ENCODE data around the gene EXT2. TPM values are rescaled to one million over a fixed set of nuclear protein-coding genes. Genes with fewer than 3 reads are reported as not detected.

Gene EXT2
- total RNA-seq, 2 donors from 2014 or later, result 76.5 to 96.7 TPM

DNA sequence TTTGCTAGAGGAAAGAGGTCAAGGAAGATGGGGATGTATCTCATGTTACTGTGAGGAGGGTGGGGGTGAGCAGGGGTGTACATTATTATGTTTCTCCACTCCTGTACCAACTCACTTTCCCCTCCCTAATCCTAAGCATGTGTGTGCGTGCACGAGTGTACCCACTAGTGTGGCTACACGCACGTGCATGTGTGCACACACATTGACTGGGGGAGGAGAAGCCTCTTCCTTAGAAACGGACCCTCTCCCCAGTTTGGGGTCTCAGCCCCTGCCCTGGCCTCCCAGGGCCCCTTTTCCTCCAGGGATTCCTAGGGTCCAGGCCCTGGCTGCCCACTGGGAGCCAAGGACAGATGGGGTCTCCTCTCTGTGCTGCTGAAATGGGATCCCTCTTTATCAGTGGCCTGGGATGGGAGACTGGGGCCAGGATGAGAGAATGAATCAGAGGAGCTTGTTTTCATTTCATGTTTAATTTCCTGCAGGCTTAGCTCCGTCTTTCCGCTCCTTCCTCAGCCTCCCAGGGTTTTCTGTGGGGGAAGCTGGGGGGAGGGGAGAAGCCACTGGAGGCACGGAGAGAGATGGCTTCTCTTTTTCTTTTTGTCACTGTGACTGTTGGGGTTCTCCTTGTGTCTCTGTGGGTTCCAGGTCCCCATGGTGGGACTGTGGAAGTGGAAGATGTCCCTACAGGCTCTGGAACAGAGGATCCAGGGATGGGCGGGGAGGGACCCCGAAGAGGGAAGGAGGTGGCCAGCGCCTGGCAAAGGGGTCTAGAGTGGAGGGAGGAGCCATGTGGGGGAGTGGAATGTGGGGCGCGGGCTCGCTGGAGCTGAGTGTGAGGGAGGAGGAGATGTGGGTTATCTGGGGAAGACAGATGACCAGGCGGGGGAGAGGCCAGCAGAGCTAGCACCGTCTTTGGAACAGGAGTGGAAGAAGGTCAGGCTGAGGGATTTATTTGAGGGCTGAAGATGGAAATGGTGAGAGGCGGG is 174.2 kb downstream of the EXT2 start:
- TF ChIP-seq POLR2A (IDR thresholded peaks at IDR 0.05), result no peak
- TF ChIP-seq POLR2AphosphoS5 (IDR thresholded peaks at IDR 0.05), result no peak
- no peak for TF ChIP-seq CTCF (IDR thresholded peaks at IDR 0.05)
- no peaks in the 10 kb centered on the region for H3K27me3 ChIP-seq (replicated peaks; ENCODE audit: insufficient read depth)
- 75% methylated on average over 17 of the region's 17 CpGs for WGBS
- H3K36me3 ChIP-seq, result no peaks in the 10 kb centered on the region
- H3K9me3 ChIP-seq, result no peaks in the 10 kb centered on the region
- H3K4me1 ChIP-seq (replicated peaks), result no peaks in the 10 kb centered on the region
- intact Hi-C loops (cut with DNase I), result no loop called here
- H3K4me3 ChIP-seq, result no peak overlapping the region
- no peak overlapping the region for H3K27ac ChIP-seq
- DNase-seq (ENCODE audit: low spot score), result no peak

DNA sequence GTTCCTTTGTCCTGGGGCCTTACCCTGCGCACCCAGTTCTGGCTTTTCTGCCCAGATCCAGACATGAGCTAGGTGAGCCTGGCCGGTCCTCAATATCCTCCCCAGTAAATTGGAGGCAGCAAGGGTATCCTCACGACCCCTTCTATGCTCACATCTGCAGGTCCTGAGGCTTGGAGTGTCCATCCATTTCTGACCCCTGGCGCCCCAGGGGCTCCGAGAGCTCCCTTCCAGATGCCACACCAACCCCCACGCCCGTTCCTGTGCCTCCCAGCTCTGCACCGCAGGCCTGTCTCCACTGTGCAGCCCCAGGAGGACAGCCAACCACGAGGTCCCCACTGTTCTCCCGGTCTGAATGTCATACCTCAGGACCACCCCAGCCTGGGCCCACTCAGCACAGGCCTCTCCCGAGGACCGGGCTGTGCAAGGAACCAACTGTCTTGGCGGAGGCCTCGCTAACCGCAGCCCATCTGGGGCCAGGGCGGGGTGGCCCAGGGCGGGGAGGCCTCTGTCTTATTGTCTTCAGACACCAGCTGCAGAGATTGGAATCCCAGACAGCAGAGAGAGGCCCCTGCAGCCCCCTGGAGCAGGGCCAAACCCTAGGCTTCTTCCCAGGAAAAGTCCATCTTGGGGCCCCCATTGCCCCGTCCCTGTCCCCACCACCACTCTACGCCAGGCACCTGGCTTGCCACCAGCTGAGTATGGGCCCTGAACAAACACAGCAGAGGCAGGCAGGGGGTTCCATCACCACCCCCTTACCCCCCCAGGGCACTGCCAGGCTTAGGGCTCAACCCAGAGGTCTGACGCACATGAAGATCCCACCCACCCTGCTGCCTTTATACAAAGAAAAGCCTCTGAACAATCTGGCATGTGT is 175.2 kb downstream of the EXT2 start:
- intact Hi-C loops (cut with DNase I), result no loop called here
- H3K27ac ChIP-seq, result no peak overlapping the region

DNA sequence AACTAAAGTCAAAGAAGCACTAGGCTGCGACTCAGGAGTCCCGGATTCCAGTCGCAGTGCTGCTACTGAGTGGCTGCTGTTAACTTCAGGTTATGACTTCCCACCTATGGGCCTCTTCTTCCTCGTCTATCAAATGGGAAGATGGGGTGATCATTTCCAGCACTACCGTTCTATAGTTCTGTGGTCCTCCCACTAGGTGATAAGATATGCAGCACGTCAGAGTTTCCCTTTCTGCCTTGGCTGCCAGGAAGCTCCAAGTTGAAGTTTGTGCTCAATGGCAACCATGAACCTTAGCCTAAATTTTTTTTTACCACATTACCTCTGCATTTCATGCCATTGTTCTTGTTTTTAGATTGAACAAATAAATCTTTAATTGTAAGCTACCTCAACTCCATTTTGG is 175.8 kb downstream of the EXT2 start:
- Histone ChIP-seq H3K4me1 (replicated peaks) (no peaks in the 10 kb centered on the region), H3K27me3 (replicated peaks; ENCODE audit: insufficient read depth) (no peaks in the 10 kb centered on the region), H3K36me3 (no peaks in the 10 kb centered on the region), H3K4me3 (no peak overlapping the region), H3K9me3 (no peaks in the 10 kb centered on the region), H3K27ac (no peak overlapping the region)
- no peak for DNase-seq (ENCODE audit: low spot score)
- intact Hi-C loops (cut with DNase I), result no loop called here
- 94% methylated on average over 6 of the region's 6 CpGs for WGBS
- TF ChIP-seq POLR2A (IDR thresholded peaks at IDR 0.05), result no peak
- TF ChIP-seq POLR2AphosphoS5 (IDR thresholded peaks at IDR 0.05), result no peak
- no peak for TF ChIP-seq CTCF (IDR thresholded peaks at IDR 0.05)

More for the DNA sequence above, 175.2 kb downstream of the EXT2 start:
- Histone ChIP-seq H3K36me3 (no peaks in the 10 kb centered on the region), H3K27me3 (replicated peaks; ENCODE audit: insufficient read depth) (no peaks in the 10 kb centered on the region), H3K4me3 (no peak overlapping the region), H3K9me3 (no peaks in the 10 kb centered on the region), H3K4me1 (replicated peaks) (no peaks in the 10 kb centered on the region)
- TF ChIP-seq POLR2A (IDR thresholded peaks at IDR 0.05) (no peak), POLR2AphosphoS5 (IDR thresholded peaks at IDR 0.05) (no peak), CTCF (IDR thresholded peaks at IDR 0.05) (no peak)
- DNase-seq (ENCODE audit: low spot score), result no peak
- 84% methylated on average over 20 of the region's 20 CpGs for WGBS

DNA sequence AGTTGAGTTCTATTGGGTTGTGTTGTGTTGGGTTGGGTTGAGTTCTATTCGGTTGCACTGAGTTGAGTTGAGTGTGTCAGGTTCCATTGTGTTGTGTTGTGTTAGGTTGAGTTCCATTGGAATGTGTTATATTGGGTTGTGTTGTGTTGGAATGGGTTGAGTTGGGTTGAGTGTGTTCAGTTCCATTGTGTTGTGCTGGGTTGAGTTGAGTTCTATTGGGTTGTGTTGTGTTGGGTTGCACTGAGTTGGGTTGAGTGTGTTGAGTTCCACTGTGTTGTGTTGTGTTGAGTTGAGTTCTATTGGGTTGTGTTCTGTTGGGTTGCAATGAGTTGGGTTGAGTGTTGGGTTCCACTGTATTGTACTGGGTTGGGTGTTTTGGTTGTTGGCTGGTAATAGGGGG is 178.9 kb downstream of the EXT2 start:
- intact Hi-C loops (cut with DNase I), result no loop called here
- H3K27me3 ChIP-seq (replicated peaks; ENCODE audit: insufficient read depth), result no peaks in the 10 kb centered on the region
- no peak overlapping the region for H3K4me3 ChIP-seq
- H3K27ac ChIP-seq, result no peak overlapping the region
- no peaks in the 10 kb centered on the region for H3K9me3 ChIP-seq
- no peaks in the 10 kb centered on the region for H3K4me1 ChIP-seq (replicated peaks)
- no peaks in the 10 kb centered on the region for H3K36me3 ChIP-seq
- no peak for TF ChIP-seq POLR2A (IDR thresholded peaks at IDR 0.05)
- TF ChIP-seq CTCF (IDR thresholded peaks at IDR 0.05), result no peak
- no peak for TF ChIP-seq POLR2AphosphoS5 (IDR thresholded peaks at IDR 0.05)
- DNase-seq (ENCODE audit: low spot score), result no peak
- WGBS, result 89% methylated on average over 1 of the region's 1 CpG
